HG02943 (cell line): ENCODE measurements around the gene SPATA6L.

ENCODE experiments used
- ATAC-seq: cut with Tn5 transposase; IDR thresholded peaks from one replicate; pipeline ENCODE4 v1.9.1; 2021; ENCODE audit warnings: mild to moderate bottlenecking, low read depth, moderate library complexity; ENCODE audit not compliant: unreplicated experiment

The SPATA6L gene

GRCh38 chr9:4591123-4591500, 75.2 kb downstream of the SPATA6L start:
- ATAC-seq, result no peak

- ATAC-seq, result no peak
These were observed 75.7 kb downstream of the SPATA6L start for GRCh38 chr9:4590430-4591122.

GRCh38 chr9:4588721-4589120, 77.6 kb downstream of the SPATA6L start:
- ATAC-seq, result no peak

GRCh38 chr9:4585135-4585534, 81.1 kb downstream of the SPATA6L start:
- ATAC-seq, result no peak

- ATAC-seq, result no peak
These were observed 81.6 kb downstream of the SPATA6L start for GRCh38 chr9:4584636-4585035.

GRCh38 chr9:4583001-4583400, 83.3 kb downstream of the SPATA6L start:
- ATAC-seq, result no peak

- ATAC-seq, result no peak
These were observed 84.3 kb downstream of the SPATA6L start for GRCh38 chr9:4581861-4582565.

GRCh38 chr9:4581035-4581760, 85.1 kb downstream of the SPATA6L start:
- ATAC-seq, result no peak

GRCh38 chr9:4579001-4579400, 87.3 kb downstream of the SPATA6L start:
- ATAC-seq, result no peak

- no peak for ATAC-seq
These were observed 89.8 kb downstream of the SPATA6L start for GRCh38 chr9:4576448-4576847.

GRCh38 chr9:4575997-4576396, 90.3 kb downstream of the SPATA6L start:
- ATAC-seq, result no peak

GRCh38 chr9:4574657-4575243, 91.5 kb downstream of the SPATA6L start:
- no peak for ATAC-seq

GRCh38 chr9:4573634-4574389, 92.5 kb downstream of the SPATA6L start:
- ATAC-seq, result no peak

- ATAC-seq, result no peak
These were observed 93.1 kb downstream of the SPATA6L start for GRCh38 chr9:4573176-4573575.

GRCh38 chr9:4572184-4572826, 94.0 kb downstream of the SPATA6L start:
- no peak for ATAC-seq

- ATAC-seq, result no peak
These were observed 97.2 kb downstream of the SPATA6L start for GRCh38 chr9:4569101-4569500.

GRCh38 chr9:4567601-4568000, 98.7 kb downstream of the SPATA6L start:
- ATAC-seq, result no peak

GRCh38 chr9:4566806-4567205, 99.5 kb downstream of the SPATA6L start:
- no peak for ATAC-seq

- no peak for ATAC-seq
These were observed 103.2 kb downstream of the SPATA6L start for GRCh38 chr9:4563105-4563504.
